ENCODE data around the gene OR52E8.

Gene OR52E8

DNA sequence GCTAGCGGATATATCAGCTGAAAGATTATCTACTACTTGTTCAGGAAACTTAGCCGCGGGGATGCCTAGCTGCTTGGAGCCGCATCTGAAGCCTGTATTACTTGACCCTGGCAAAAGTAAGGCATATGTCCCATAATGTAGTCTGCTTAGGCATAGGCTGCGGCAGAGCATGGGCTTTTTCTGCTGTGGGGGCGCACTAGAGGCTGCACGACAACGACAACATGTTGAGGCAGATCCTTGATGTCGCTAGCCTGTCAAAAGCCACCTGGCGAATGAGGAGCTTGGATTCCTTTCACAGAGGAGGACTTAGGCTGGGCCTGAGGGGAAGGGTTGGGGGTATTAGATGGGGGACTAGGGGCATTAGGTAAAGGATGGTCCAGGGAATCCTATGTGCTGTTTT, 49.9 kb downstream of the OR52E8 start:
- no peak for DNase-seq (ENCODE audit: low read depth)
